Heart left ventricle (tissue), 13 donors: ENCODE data around the gene CYP20A1.
"Not testable (repeated sequence)": the region's sequence is repeated elsewhere in the genome, so short reads cannot be mapped to it uniquely, and the experiment has no call there.

ENCODE experiments used
- CTCF ChIP-seq, 12 donors: fragments of 200-600 bp; sonication (generic) in 4 of 12; IDR thresholded peaks; one replicate each; pipeline versions ENCODE4 v1.5.0 to v1.8.0; 2018 to 2022; ENCODE audit warnings: antibody characterized with exemption in 12 of 12, mild to moderate bottlenecking in 5 of 12
- POLR2A ChIP-seq, 2 donors: fragments of 450-650 bp; IDR thresholded peaks; one replicate each; pipeline ENCODE4 v1.6.1; 2017; ENCODE audit warnings: antibody characterized with exemption in 2 of 2, mild to moderate bottlenecking in 2 of 2, moderate library complexity in 2 of 2
- donor health status: ischemic (EF 13 %, LVEDD 7.1; RV severe dilation, severe dysfunction).
- donor health status: DM: no; HTN: yes; CAD: no.
- donor health status: DM: no; HTN: no; CAD: no.
- donor health status: ischemic (EF 25% LVEDD 6.9; RV normal size, moderate dysfunction).
- donor health status: ischemic (EF 25% LVEDD 5.7; RV mildly dilated, moderate dysfunction).
- donor health status: ischemic (EF 35%, LVEDD 5.7; RV mildly dilated, moderate dysfunction).
- donor health status: nonischemic (EF 11% LVEDD 7.7; RV severe dilation, severe dysfunction).
- donor health status: DM: yes; HTN: yes; CAD: no.
- donor health status: PGD.
- donor health status: ischemic (EF 29% LVEDD 5.4; RV normal size, mild dysfunction).
- donor health status: nonischemic (EF 23%, LVEDD 6.1; RV moderate dilation, normal function).

- TF ChIP-seq CTCF, POLR2A (IDR thresholded peaks at IDR 0.05): not testable (repeated sequence)
These were observed 48.3 kb upstream of the CYP20A1 start for GRCh38 chr2:203190547-203190946.
